H1 (cell line): Measurements from ENCODE around the gene DNM2.

Experiments
- CTCF ChIP-seq, 3 experiments: IDR thresholded peaks; 1 replicate in 2 of 3; 2 replicates in 1 of 3; pipeline versions ENCODE4 v1.5.1 to v1.6.1; 2011; ENCODE audit warnings: low read length in 3 of 3, mild to moderate bottlenecking in 3 of 3, inconsistent platforms in 2 of 3, low read depth in 1 of 3, moderate library complexity in 1 of 3; ENCODE audit not compliant: insufficient read depth in 1 of 3; ENCODE audit errors: control extremely low read depth in 1 of 3
- EGR1 ChIP-seq: IDR thresholded peaks from 2 replicates; pipeline ENCODE4 v1.6.1; 2011; ENCODE audit warnings: low read depth, low read length, borderline replicate concordance
- EP300 ChIP-seq, 2 experiments: IDR thresholded peaks; 1 replicate in 1 of 2; 2 replicates in 1 of 2; pipeline ENCODE4 v1.6.1; 2011 to 2012; ENCODE audit warnings: low read depth in 2 of 2, low read length in 2 of 2, mild to moderate bottlenecking in 2 of 2, borderline replicate concordance in 1 of 2, inconsistent platforms in 1 of 2, moderate library complexity in 1 of 2
- EZH2 ChIP-seq: fragments of 200-600 bp; sonication (generic); IDR thresholded peaks from 2 replicates; pipeline ENCODE4 v1.7.1; 2012; ENCODE audit warnings: low read depth, mild to moderate bottlenecking, moderate library complexity, low read length, inconsistent platforms; ENCODE audit not compliant: severe bottlenecking
- POLR2A ChIP-seq, 2 experiments: IDR thresholded peaks; 1 replicate in 1 of 2; 2 replicates in 1 of 2; pipeline ENCODE4 v1.6.1; 2011; ENCODE audit warnings: low read depth in 2 of 2, low read length in 2 of 2, mild to moderate bottlenecking in 2 of 2; ENCODE audit errors: control extremely low read depth in 1 of 2
- POLR2AphosphoS5 ChIP-seq: IDR thresholded peaks from 2 replicates; pipeline ENCODE4 v1.6.1; 2011; ENCODE audit warnings: low read depth, low read length
- RAD21 ChIP-seq, 2 experiments: IDR thresholded peaks in 1 of 2; conservative IDR thresholded peaks in 1 of 2; 2 replicates each; pipeline ENCODE4 v1.6.1; 2011; ENCODE audit warnings: low read depth in 2 of 2, low read length in 2 of 2, improper control_type of control experiment in 1 of 2, inconsistent platforms in 1 of 2, mild to moderate bottlenecking in 1 of 2, moderate library complexity in 1 of 2
- RXRA ChIP-seq: IDR thresholded peaks from 2 replicates; pipeline ENCODE4 v1.6.1; 2011; ENCODE audit warnings: low read depth, mild to moderate bottlenecking, low read length, moderate library complexity; ENCODE audit not compliant: insufficient read depth
- SP1 ChIP-seq: IDR thresholded peaks from 2 replicates; pipeline ENCODE4 v1.6.1; 2011; ENCODE audit warnings: low read depth, low read length
- SP2 ChIP-seq: IDR thresholded peaks from 2 replicates; pipeline ENCODE4 v1.6.1; 2012; ENCODE audit warnings: mild to moderate bottlenecking, low read length, inconsistent platforms
- SP4 ChIP-seq: IDR thresholded peaks from 2 replicates; pipeline ENCODE4 v1.6.1; 2012; ENCODE audit warnings: low read length, inconsistent platforms

- peak in 2 of 3 experiments; percentile 61 to 74; a peak in 3 of 4 replicates for TF ChIP-seq CTCF (IDR thresholded peaks at IDR 0.05; ENCODE audit: control extremely low read depth in 1 of 3, insufficient read depth in 1 of 3, low read depth in 1 of 3, low read length in 3 of 3)
- TF ChIP-seq RAD21 (IDR thresholded peaks at IDR 0.05 in 1 of 2, conservative IDR thresholded peaks at IDR 0.05 in 1 of 2; ENCODE audit: low read depth in 2 of 2, low read length in 2 of 2), result peak; percentile 79 to 83
- no peak for TF ChIP-seq SP1
- TF ChIP-seq RXRA, result no peak
- TF ChIP-seq SP2, result no peak
- TF ChIP-seq EP300 (IDR thresholded peaks at IDR 0.05; ENCODE audit: borderline replicate concordance in 1 of 2, low read depth in 2 of 2, low read length in 2 of 2), result no peak
- TF ChIP-seq EGR1, result no peak
- no peak for TF ChIP-seq POLR2A (IDR thresholded peaks at IDR 0.05; ENCODE audit: control extremely low read depth in 1 of 2, low read depth in 2 of 2, low read length in 2 of 2)
- TF ChIP-seq SP4, result no peak
- no peak for TF ChIP-seq POLR2AphosphoS5
- no peak for TF ChIP-seq EZH2
These were observed 18.1 kb upstream of the DNM2 start for GRCh38 chr19:10699650-10700335.
